ENCODE data around the gene AGAP3. TPM values are rescaled to one million over a fixed set of nuclear protein-coding genes. Genes with fewer than 3 reads are reported as not detected.

The AGAP3 gene
- total RNA-seq, 1 experiment from 2014 or later: 63.3 TPM

DNA sequence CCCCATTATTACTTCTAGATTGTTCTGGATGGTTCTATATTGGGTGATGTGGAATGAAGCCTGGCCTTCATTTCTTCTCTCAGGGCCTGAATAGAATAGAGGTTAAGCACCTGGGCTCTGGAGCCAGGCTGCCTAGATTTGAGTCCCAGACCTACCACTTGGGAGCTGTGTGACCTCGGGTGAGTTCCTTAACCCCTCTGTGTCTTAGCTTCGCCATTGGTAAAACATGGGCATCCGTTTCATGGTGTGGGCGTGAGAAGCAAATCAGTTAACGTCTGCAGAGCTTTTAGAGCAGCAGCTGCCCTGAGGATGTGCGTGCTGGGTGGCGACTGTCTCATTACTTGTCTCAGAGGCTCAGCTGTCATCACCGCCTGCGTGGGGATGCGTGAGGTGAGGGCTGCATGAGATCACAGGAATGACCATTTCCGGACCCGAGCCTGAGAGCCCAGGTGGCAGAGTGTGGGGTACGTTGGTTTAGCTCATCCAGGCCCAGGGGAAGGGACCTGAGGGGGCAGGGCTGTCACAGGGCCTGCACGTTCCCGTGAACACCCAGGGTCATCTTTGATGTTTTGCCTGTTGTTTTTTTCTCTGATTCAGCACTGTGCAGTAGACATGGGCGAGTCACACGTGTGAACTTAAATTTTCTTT lies 9.7 kb downstream of the AGAP3 start:
- no peaks in the 10 kb centered on the region for H3K27me3 ChIP-seq (ENCODE audit: control insufficient read depth, insufficient read depth, low read length)
- no peaks in the 10 kb centered on the region; the same call in 1 of the 2 replicates for H3K36me3 ChIP-seq (replicated peaks; ENCODE audit: control insufficient read depth, insufficient read depth, low read length)
- DNase-seq: no peak
- H3K4me3 ChIP-seq (ENCODE audit: insufficient read depth, low read depth, low read length): no peak overlapping the region

DNA sequence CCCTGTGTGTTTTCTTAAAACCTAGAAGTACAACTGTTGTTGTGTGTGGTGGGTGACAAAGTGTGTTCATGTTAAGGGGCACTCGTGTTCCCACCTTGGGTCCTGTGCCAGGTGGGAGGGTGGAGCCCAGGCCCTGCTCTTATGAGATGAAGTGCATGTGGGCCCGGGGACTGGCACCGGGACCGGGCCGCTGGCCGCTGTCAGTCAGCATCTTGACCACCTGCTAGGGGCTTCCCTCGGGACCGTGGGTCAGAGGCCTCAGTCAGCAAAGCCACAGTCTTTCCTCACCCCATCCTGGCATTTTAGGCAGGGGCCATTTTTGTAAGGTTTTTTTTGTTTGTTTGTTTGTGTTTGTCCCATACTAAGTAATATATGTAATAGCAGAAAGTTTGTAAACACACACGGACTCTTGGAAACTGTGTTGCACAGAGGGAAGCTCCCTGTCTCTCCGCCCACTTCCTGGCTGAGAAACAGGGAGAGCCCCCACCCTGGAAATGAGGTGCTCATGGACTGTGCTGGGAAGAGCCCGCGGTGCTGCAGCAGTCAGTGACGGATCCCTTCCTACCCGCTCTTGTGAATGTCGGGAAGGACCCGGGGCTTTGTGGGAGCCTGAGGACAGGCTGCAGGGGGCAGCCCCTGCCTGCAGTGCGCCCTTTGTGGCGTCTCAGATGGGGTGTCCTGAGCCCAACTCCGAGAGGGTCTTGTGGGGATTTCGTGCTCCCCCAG lies 13.4 kb downstream of the AGAP3 start:
- no peak overlapping the region for H3K4me3 ChIP-seq (ENCODE audit: insufficient read depth, low read depth, low read length)
- no peaks in the 10 kb centered on the region for H3K27me3 ChIP-seq (ENCODE audit: control insufficient read depth, insufficient read depth, low read length)
- DNase-seq: peak; percentile 69
- no peaks in the 10 kb centered on the region for H3K36me3 ChIP-seq (replicated peaks; ENCODE audit: control insufficient read depth, insufficient read depth, low read length)

DNA sequence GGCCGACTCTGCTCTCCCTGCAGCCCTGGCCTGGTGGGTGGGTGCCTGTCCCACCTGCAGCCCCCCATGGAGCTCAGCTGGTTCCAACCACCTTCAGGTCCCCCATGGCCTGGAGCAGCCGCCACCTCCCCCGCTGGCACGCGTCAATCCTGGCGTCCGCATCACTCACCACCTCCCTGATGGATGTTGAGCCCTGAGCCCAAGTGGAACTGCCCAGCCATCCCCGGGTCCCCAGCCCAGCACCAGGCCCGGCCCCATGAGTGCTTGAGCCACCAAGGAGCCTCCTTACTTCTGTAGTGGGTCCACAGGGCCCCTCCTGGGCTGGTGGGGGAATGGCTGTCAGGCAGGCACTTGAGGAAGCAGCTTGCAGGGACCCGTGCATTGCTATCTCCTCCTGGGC lies 14.6 kb downstream of the AGAP3 start:
- peak; percentile 51 for DNase-seq
- Histone ChIP-seq H3K4me3 (ENCODE audit: insufficient read depth, low read depth, low read length) (no peak overlapping the region), H3K36me3 (replicated peaks; ENCODE audit: control insufficient read depth, insufficient read depth, low read length) (no peaks in the 10 kb centered on the region), H3K27me3 (ENCODE audit: control insufficient read depth, insufficient read depth, low read length) (no peaks in the 10 kb centered on the region)

DNA sequence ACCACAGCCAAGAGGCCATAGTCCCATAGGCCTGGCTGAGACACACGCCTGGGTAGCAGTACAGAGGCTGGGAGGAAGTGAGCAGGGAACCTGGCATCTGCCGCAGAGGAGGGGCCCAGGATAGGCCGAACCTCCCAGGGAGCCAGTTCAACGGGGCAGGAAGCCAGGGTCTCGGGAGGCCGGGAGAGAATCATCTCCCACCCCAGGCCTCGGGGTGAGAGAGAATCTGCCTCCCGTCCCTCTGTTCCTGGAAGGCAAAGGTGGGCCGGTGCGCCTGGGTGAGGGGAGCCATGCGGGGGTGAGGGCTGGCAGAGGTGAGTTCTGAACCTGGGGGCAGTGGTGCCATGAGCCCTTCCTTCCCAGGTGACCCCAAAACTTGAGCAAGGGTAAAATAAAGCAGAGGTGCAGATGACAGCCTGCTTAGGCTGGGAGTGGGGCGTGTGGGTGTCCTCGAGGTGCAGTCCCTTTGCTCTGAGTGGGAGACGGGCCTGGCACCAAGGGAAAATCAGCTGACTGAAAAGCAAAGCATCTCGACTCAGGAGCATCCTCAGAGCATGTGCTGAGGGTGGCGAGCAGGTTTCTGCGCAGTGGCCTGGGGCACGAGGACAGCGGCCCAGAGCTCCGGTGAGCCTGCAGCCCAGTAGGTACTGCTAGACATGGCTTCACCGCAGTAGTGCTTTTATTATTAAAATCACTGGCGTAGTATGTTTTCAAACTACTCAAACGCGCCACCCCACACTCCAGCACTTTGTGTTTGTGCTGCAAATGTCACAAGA lies 15.5 kb downstream of the AGAP3 start:
- H3K36me3 ChIP-seq (replicated peaks; ENCODE audit: control insufficient read depth, insufficient read depth, low read length): no peaks in the 10 kb centered on the region
- H3K4me3 ChIP-seq (ENCODE audit: insufficient read depth, low read depth, low read length): no peak overlapping the region
- DNase-seq: peak; percentile 62
- no peaks in the 10 kb centered on the region for H3K27me3 ChIP-seq (ENCODE audit: control insufficient read depth, insufficient read depth, low read length)

DNA sequence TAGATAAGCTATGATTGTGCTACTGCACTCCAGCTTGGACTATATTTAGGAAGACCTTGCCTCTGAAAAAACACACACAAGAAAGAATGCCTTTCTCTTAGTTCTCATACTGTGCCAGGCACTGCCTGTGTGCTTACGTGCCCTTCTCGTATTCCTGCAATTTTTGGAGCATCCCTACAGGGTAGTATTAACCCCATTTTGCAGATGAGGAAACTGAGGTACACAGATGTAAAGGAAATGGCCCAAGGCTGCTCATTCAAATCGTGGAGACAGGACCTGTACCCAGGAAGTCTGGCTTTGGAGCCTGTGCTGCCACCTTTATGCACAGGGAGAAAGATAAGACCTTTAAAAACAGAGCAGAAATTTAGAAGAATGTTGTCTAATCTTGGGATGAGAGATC lies 16.7 kb downstream of the AGAP3 start:
- H3K27me3 ChIP-seq (ENCODE audit: control insufficient read depth, insufficient read depth, low read length): no peaks in the 10 kb centered on the region
- H3K4me3 ChIP-seq (ENCODE audit: insufficient read depth, low read depth, low read length): no peak overlapping the region
- DNase-seq: no peak
- H3K36me3 ChIP-seq (replicated peaks; ENCODE audit: control insufficient read depth, insufficient read depth, low read length): no peaks in the 10 kb centered on the region

DNA sequence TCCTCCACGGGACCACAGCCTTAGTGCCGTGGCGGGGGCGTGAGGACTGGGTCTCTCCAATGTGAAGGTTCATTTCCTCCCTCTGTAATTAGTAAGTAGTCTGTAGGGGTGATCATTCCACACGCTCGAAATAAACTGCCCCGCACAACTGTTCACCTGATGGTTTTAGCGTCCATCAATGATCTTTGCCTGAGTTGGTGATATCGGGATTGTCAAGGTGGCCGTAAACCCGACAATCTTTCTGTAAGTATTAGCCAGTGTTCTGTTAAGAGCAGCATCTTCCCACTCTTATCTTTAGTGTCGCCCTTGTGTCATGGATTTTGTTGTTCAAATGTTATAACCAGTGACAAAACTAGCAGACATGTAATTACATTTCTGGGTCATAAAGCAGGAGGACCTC lies 17.7 kb downstream of the AGAP3 start:
- Histone ChIP-seq H3K4me3 (ENCODE audit: insufficient read depth, low read depth, low read length) (no peak overlapping the region), H3K36me3 (replicated peaks; ENCODE audit: control insufficient read depth, insufficient read depth, low read length) (no peaks in the 10 kb centered on the region), H3K27me3 (ENCODE audit: control insufficient read depth, insufficient read depth, low read length) (no peaks in the 10 kb centered on the region)
- peak; percentile 55 for DNase-seq

DNA sequence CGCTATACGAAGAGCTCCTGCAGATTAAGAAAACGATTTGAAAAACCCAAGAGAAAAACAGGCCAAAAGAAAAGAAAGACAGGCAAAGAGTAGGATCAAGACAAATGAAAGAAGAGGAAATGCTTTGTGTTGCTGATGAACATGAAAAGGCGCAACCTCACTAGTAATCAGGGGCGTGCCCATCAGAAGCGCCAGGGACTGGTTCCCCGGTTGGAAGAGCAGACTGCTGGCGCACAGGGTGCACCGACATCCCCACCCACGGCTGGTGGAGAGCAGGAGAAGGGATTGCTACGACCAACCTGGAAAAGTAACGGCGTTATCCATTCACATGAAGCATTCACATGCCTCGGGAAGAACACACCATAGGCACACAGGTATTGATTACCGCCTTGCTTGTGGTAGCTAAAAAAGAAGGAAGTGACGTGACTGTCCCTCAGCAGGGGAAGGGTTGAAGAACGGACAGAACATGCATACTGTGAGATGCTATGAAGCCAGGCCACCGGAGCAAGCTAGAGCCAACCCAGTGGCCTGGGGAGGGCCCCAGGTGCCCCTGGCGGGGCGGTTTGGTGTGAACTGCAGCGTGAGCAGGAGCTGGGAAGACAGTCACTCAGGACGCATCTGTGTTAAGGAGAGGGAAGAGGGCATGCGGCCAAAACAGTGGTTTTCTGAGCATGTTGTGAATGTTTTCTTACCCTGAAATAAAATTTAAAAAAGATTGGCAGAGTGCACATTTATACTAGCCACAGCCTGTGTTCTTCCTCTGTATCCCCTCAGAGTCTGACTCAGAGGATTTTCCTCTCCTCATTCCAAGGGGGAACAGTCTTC lies 18.3 kb downstream of the AGAP3 start:
- peak; percentile 89 for DNase-seq
- no peak overlapping the region for H3K4me3 ChIP-seq (ENCODE audit: insufficient read depth, low read depth, low read length)
- H3K27me3 ChIP-seq (ENCODE audit: control insufficient read depth, insufficient read depth, low read length): no peaks in the 10 kb centered on the region

DNA sequence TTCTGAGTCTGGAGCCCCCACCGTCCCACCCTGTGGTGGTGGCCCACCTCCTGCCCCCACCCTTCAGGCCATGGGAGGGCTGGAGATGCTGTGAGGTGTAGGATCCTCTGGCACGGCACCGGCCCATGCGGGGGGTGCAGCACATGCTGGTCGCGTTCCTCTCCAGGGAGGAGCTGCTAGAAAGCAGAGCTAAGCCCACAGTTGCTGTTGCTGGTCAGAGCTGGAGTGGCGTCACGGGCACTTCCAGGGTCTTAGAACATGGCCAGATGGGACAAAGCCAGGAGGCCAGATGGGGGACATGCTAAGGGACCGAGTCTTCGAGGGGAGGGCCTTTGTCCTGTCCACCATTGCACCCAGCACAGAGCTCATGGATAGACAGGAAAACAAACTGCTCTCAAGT lies 21.6 kb downstream of the AGAP3 start:
- no peak overlapping the region for H3K4me3 ChIP-seq (ENCODE audit: insufficient read depth, low read depth, low read length)
- no peaks in the 10 kb centered on the region for H3K36me3 ChIP-seq (replicated peaks; ENCODE audit: control insufficient read depth, insufficient read depth, low read length)
- no peaks in the 10 kb centered on the region for H3K27me3 ChIP-seq (ENCODE audit: control insufficient read depth, insufficient read depth, low read length)
- DNase-seq: peak; percentile 56

More for the DNA sequence above, 18.3 kb downstream of the AGAP3 start:
- no peaks in the 10 kb centered on the region for H3K36me3 ChIP-seq (replicated peaks; ENCODE audit: control insufficient read depth, insufficient read depth, low read length)

DNA sequence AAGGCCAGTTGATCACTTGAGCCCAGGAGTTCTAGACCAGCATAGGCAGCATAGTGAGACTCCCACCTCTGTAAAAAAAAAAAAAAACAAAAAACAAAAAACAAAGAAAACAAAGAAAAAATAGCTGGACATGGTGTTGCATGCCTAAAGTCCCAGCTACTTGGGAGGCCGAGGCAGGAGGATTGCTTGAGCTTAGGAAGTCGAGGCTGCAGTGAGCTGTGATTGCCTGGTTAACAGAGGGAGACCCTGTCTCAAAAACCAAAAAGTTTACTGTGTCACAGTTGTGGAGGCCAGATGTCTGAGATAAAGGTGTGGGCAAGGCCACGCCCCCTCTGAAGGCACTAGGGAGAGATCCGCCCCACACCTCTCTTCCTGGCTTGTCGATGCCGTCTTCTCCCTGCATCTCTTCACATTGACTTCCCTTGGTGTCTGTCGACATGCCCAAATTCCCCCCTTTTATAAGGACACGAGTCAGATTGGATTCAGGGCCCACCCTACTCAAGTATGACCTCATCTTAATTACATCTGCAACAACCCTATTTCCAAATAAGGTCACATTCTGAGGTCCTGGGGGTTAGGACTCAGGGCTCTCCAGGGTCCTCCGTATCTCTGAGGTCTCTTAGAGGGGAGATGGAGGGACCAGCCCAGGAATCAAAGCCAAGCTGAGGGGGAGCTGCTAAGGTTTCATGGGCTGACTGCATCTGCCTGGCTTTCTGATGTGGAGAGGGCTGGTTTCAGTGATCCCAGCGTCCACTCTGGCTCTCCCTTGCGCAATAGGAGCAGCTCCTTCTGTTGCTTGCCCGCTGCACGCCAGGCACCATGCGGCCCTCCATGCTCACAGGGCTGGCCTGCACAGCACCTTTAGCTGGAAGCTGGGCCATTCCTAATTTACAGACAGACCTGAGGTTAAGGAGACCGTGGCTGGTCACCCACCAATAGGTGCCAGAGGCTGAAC lies 23.1 kb downstream of the AGAP3 start:
- Histone ChIP-seq H3K27me3 (ENCODE audit: control insufficient read depth, insufficient read depth, low read length) (no peaks in the 10 kb centered on the region), H3K4me3 (ENCODE audit: insufficient read depth, low read depth, low read length) (no peak overlapping the region), H3K36me3 (replicated peaks; ENCODE audit: control insufficient read depth, insufficient read depth, low read length) (no peaks in the 10 kb centered on the region)
- DNase-seq: peak; percentile 89

DNA sequence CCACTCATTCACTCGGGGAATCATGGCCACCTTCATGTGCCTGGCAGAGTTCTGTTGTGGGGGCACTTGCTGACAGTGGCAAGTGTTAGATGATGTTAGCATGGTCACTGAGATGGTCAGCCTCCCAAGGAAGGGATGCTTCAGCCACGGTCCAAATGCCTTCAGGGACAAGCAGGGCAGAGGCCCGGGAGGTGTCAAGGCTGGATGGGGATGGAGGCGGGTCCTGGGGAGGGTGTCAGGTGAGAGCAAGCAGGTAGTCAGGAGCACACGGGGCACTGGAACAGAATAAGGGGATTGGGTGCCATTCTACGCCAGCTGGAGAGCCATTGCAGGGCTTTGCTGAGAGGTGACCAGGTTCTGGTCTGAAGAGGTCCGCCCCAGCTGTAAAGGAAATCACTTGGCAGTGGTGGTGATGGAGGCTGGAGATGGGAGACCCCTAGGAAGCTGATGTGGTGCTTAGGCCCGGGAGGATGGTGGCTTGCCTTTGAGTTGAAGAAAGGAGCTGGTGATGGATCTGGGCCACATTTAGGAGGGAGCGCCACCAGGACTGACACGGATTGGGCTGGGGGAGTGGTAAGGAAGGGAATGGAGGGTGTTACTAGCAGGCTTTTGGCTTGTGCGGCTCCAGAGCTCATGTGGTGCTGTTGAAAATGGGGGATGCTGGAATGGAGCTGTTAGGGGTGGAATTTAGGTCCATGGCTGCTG lies 24.1 kb downstream of the AGAP3 start:
- no peaks in the 10 kb centered on the region for H3K27me3 ChIP-seq (ENCODE audit: control insufficient read depth, insufficient read depth, low read length)
- DNase-seq: no peak
- no peak overlapping the region for H3K4me3 ChIP-seq (ENCODE audit: insufficient read depth, low read depth, low read length)
- H3K36me3 ChIP-seq (replicated peaks; ENCODE audit: control insufficient read depth, insufficient read depth, low read length): no peaks in the 10 kb centered on the region

DNA sequence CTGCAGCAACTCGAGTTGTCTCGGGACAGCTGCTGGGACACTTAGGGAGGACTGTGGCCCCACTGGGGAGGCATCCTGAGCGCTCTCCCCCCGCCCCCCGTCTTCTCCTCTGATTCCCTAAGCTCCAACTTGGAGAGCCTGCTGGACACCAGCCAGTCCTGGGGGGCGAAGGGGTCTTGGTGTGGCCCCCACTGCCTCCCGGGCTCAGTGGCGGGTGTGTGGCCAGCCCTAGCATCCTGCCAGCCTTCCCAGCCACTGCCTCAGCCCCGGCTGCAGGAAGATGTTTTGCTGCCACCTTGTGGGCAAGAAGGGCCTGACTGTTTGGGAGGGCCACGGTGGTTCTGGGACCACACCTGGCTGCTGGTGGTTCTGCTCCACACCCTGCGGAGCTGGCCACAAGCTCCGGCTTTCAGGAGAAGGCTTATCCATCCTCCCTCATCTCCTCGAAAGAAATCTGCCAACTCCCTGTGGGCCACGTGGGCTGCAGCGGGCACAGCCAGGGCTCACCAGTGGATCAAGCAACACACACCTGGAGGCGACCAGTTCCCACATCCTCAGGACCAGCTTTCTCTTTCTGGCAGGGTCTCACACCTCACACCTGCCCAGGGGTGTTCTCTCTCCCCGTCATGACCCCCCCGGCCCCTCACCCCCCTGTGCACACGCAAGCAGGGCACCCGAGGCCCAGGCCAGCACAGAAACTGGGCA lies 24.8 kb downstream of the AGAP3 start:
- no peaks in the 10 kb centered on the region for H3K36me3 ChIP-seq (replicated peaks; ENCODE audit: control insufficient read depth, insufficient read depth, low read length)
- H3K27me3 ChIP-seq (ENCODE audit: control insufficient read depth, insufficient read depth, low read length): peaks cover 3% of the 10 kb centered on the region; the same call in 1 of the 2 replicates
- H3K4me3 ChIP-seq (ENCODE audit: insufficient read depth, low read depth, low read length): no peak overlapping the region
- DNase-seq: peak; percentile 98

DNA sequence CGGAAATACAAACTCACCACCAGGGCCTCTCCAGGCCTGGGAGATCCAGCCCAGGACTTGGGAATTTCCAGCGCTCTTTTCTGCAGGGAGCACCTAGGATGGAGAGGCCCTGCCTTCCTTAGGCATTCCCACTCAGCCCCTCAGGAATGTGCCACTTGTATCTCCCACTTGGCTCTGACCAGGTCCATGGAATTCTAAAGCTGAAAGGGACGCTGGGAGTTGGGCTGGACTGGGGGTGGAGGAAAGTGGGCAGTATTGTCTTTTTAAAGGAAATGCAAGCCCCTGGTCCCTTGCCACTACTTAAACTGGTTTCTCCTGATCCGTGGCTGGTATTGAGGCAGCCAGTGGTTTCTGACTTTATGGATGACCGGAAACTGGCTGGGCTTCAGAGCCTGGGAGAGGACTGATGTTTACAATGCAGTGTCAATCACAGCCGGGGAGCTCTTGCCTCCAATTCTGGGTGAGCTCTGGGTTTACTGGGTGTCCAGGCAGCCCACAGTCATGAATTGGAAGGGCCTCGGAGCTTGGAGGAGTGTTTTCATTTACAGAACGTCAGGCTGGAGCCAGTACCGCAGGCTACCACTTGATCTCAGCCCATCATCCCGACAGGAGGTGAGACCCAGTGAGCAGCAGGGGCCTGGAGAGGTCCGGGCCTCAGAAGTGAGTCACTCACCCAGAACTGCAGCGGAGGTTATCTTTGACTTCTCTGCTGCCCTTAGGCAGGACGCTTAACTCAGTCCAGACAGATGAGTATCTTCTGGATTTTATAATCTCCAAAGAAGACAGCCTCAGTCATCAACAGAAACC lies 27.3 kb downstream of the AGAP3 start:
- DNase-seq: peak; percentile 82
- Histone ChIP-seq H3K36me3 (replicated peaks; ENCODE audit: control insufficient read depth, insufficient read depth, low read length) (no peaks in the 10 kb centered on the region; the same call in none of the 2 replicates), H3K27me3 (ENCODE audit: control insufficient read depth, insufficient read depth, low read length) (peaks cover 3% of the 10 kb centered on the region; the same call in 1 of the 2 replicates), H3K4me3 (ENCODE audit: insufficient read depth, low read depth, low read length) (no peak overlapping the region)

All from H7 (cell line).